HepG2 (cell line): ENCODE results near the gene KIRREL2. TPM values are rescaled to one million over a fixed set of nuclear protein-coding genes. Genes with fewer than 3 reads are reported as not detected.
A peak's percentile ranks its signal among the peaks of the same experiment; 100 is the strongest.

Experiments
- CC2D1A ChIP-seq: sonication (generic); formaldehyde crosslinking; IDR thresholded peaks from 2 replicates; pipeline ENCODE4 v1.8.1; 2023; ENCODE audit warnings: mild to moderate bottlenecking, missing genetic modification reagents
- CEBPG ChIP-seq: IDR thresholded peaks from 2 replicates; pipeline ENCODE4 v1.6.1; 2016
- GABPA ChIP-seq, 2 experiments: IDR thresholded peaks; 2 replicates each; pipeline ENCODE4 v1.6.1; 2011 to 2016; ENCODE audit warnings: low read depth in 2 of 2, low read length in 1 of 2, missing biosample characterization in 1 of 2, missing genetic modification characterization in 1 of 2
- HNF4A ChIP-seq: sonication (generic); formaldehyde crosslinking; IDR thresholded peaks from 2 replicates; pipeline ENCODE4 v1.4.0; 2020; ENCODE audit warnings: missing genetic modification reagents
- KDM2A ChIP-seq: sonication (generic); formaldehyde crosslinking; IDR thresholded peaks from 2 replicates; pipeline ENCODE4 v1.4.0; 2020; ENCODE audit warnings: low read depth, missing genetic modification reagents, borderline replicate concordance
- MLLT10 ChIP-seq: sonication (generic); formaldehyde crosslinking; IDR thresholded peaks from 2 replicates; pipeline ENCODE4 v1.4.0; 2020; ENCODE audit warnings: missing genetic modification reagents
- NKX3-1 ChIP-seq: sonication (generic); formaldehyde crosslinking; IDR thresholded peaks from 2 replicates; pipeline ENCODE4 v1.5.0; 2020; ENCODE audit warnings: missing genetic modification reagents
- PHF20 ChIP-seq: sonication (generic); formaldehyde crosslinking; IDR thresholded peaks from 2 replicates; pipeline ENCODE4 v1.5.0; 2020; ENCODE audit warnings: mild to moderate bottlenecking, missing genetic modification reagents
- PHF21A ChIP-seq: sonication (generic); formaldehyde crosslinking; IDR thresholded peaks from 2 replicates; pipeline ENCODE4 v1.5.0; 2020; ENCODE audit warnings: mild to moderate bottlenecking, missing genetic modification reagents
- SOX13 ChIP-seq, 3 experiments: fragments of 450-650 bp in 1 of 3; sonication (generic) in 1 of 3; formaldehyde crosslinking in 1 of 3; IDR thresholded peaks in 2 of 3; conservative IDR thresholded peaks in 1 of 3; 2 replicates each; pipeline versions ENCODE4 v1.5.0 to v1.6.1; 2016 to 2020; ENCODE audit warnings: antibody characterized with exemption in 1 of 3, mild to moderate bottlenecking in 1 of 3, missing compliant biosample characterization in 1 of 3, missing genetic modification reagents in 1 of 3, moderate library complexity in 1 of 3
- SP1 ChIP-seq, 2 experiments: fragments of 450-650 bp in 1 of 2; sonication (generic) in 1 of 2; formaldehyde crosslinking in 1 of 2; IDR thresholded peaks; 2 replicates each; pipeline versions ENCODE4 v1.4.0 to v1.6.1; 2016 to 2020; ENCODE audit warnings: missing genetic modification reagents in 1 of 2
- TAF15 ChIP-seq: fragments of 200-400 bp; formaldehyde crosslinking; IDR thresholded peaks from one replicate; pipeline ENCODE4 v1.6.1; 2018; ENCODE audit warnings: mild to moderate bottlenecking, low read depth, low read length; ENCODE audit not compliant: poor library complexity, severe bottlenecking
- THYN1 ChIP-seq: sonication (generic); formaldehyde crosslinking; IDR thresholded peaks from 2 replicates; pipeline ENCODE4 v1.8.1; 2023; ENCODE audit warnings: low read depth, mild to moderate bottlenecking, moderate library complexity, missing genetic modification reagents, borderline replicate concordance
- ZFY ChIP-seq: sonication (generic); formaldehyde crosslinking; IDR thresholded peaks from 2 replicates; pipeline ENCODE4 v1.4.0; 2020; ENCODE audit warnings: missing genetic modification reagents
- ZNF121 ChIP-seq: sonication (generic); formaldehyde crosslinking; IDR thresholded peaks from 2 replicates; pipeline ENCODE4 v1.5.0; 2020; ENCODE audit warnings: mild to moderate bottlenecking, missing genetic modification reagents
- ZNF124 ChIP-seq: sonication (generic); formaldehyde crosslinking; IDR thresholded peaks from 2 replicates; pipeline ENCODE4 v1.4.0; 2020; ENCODE audit warnings: missing genetic modification reagents
- ZNF160 ChIP-seq: sonication (generic); formaldehyde crosslinking; IDR thresholded peaks from 2 replicates; pipeline ENCODE4 v1.8.0; 2022; ENCODE audit warnings: mild to moderate bottlenecking, inconsistent platforms, missing genetic modification reagents
- ZNF234 ChIP-seq: sonication (generic); formaldehyde crosslinking; conservative IDR thresholded peaks from 2 replicates; pipeline ENCODE4 v1.5.1; 2020; ENCODE audit warnings: mild to moderate bottlenecking, missing genetic modification reagents
- ZNF256 ChIP-seq: sonication (generic); formaldehyde crosslinking; conservative IDR thresholded peaks from 2 replicates; pipeline ENCODE4 v1.4.0; 2020; ENCODE audit warnings: missing genetic modification reagents
- ZNF572 ChIP-seq: sonication (generic); formaldehyde crosslinking; IDR thresholded peaks from 2 replicates; pipeline ENCODE4 v1.5.1; 2020; ENCODE audit warnings: mild to moderate bottlenecking, missing genetic modification reagents
- ZNF720 ChIP-seq: sonication (generic); formaldehyde crosslinking; IDR thresholded peaks from 2 replicates; pipeline ENCODE4 v1.4.0; 2020; ENCODE audit warnings: missing genetic modification reagents
- ZNF737 ChIP-seq: sonication (generic); formaldehyde crosslinking; IDR thresholded peaks from 2 replicates; pipeline ENCODE4 v1.5.0; 2020; ENCODE audit warnings: missing genetic modification reagents, mild to moderate bottlenecking, borderline replicate concordance
- ZSCAN9 ChIP-seq: IDR thresholded peaks from 2 replicates; pipeline ENCODE4 v1.6.1; 2016; ENCODE audit warnings: borderline replicate concordance
- polyA plus RNA-seq, 8 experiments: library from polyadenylated mRNA; depleted of rRNA in 3 of 8; stranded (reverse) in 7 of 8; unstranded in 1 of 8; fragments of >200 nt; fragmentation: Illumina TruSeq in 4 of 8; extraction: Trizol in 4 of 8; gene quantifications; 2 replicates each; pipeline versions ENCODE4 v1.2.1 to v1.2.3, GENCODE V29; 2011 to 2016; ENCODE audit warnings: low read depth in 4 of 8, missing spikeins in 1 of 8, mixed read lengths in 1 of 8; ENCODE audit not compliant: insufficient read depth in 1 of 8
- total RNA-seq, 5 experiments: library from RNA; depleted of rRNA; stranded (reverse); fragments of >200 nt; fragmentation: Illumina TruSeq; extraction: Trizol; gene quantifications; 2 replicates each; pipeline ENCODE4 v1.2.3, GENCODE V29; 2016; ENCODE audit warnings: low read depth in 1 of 5
- TF ChIP-seq, protein P1 (sequence below): sonication (generic); formaldehyde crosslinking; IDR thresholded peaks from 2 replicates; pipeline ENCODE4 v1.4.0; 2020; ENCODE audit warnings: missing genetic modification reagents

The KIRREL2 gene
- total and polyA plus RNA-seq, 2 of the 13 experiments (the other 11 are each of a cell fraction or from before 2014, with no cell fraction given), result 0.18 to 2.4 TPM

DNA sequence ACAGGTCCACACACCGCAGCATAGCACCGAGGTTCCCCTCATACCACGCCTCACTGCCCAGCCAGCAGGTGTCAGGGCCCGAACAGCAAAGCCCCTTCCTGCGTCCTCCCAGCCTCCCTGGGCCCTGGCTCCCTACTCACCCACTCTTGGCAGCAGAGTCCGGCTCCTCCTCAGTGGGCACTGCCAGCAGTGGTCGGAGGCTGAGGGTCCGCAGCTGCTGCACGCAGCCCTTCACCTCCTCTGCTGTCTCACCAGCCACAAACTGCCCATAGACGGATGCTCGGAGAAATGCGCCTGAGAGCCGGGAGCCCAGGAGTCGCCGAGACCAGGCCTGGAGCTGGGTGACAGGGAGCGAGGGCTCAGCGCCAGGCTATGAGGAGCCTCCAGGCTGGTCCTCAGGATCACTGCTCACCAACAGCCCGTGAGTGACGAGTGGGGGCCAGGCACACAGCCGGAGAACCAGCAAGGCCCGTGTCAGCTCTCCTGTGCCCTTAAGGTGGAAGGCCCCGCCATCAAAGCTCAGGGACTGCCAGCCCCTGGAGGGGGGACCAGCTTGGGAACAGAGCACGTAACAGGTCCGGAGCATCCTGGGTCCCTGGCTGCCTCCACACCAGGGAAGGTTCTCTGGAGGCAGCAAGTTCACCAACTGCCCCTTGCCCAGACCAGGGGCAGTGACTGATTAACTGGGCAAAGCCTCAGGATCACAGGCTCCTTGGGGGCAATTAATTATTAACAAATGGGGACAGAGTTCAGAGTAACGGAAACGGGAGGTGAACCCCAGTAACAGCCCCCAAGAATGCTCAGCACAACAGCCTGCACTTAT lies 44.3 kb upstream of the KIRREL2 start, which contains the start of gene PRODH2 (continued):
- TF ChIP-seq KDM2A (CRISPR knock-in tag) (no peak; the same call in 1 of the 2 replicates), ZSCAN9 (CRISPR knock-in tag) (peak; percentile 45; the same call in 1 of the 2 replicates), SP1 (IDR thresholded peaks at IDR 0.05) (no peak), SP1 (CRISPR knock-in tag; IDR thresholded peaks at IDR 0.05) (no peak), ZNF234 (no peak), ZNF737 (no peak; the same call in 1 of the 2 replicates), SOX13 (IDR thresholded peaks at IDR 0.05) (no peak), SOX13 (CRISPR knock-in tag; conservative IDR thresholded peaks at IDR 0.05 in 1 of 2, IDR thresholded peaks at IDR 0.05 in 1 of 2) (peak in 1 of 2 experiments; percentile 49; a peak in 1 of 4 replicates), PHF21A (peak; percentile 86), CC2D1A (CRISPR knock-in tag) (no peak), ZNF256 (CRISPR knock-in tag) (no peak), ZNF572 (CRISPR knock-in tag) (no peak), HNF4A (peak; percentile 91), ZFY (CRISPR knock-in tag) (peak; percentile 20; the same call in 1 of the 2 replicates), ZNF720 (CRISPR knock-in tag) (no peak), ZNF124 (no peak), NKX3-1 (CRISPR knock-in tag) (0 out of 2 replicates have a peak, but pooled peaks have one; percentile 49), THYN1 (no peak), ZNF121 (CRISPR knock-in tag) (no peak), TAF15 (peak; percentile 1), ZNF160 (CRISPR knock-in tag) (no peak), CEBPG (CRISPR knock-in tag) (peak; percentile 73; the same call in 1 of the 2 replicates), GABPA (IDR thresholded peaks at IDR 0.05; ENCODE audit: low read depth, low read length) (no peak), GABPA (CRISPR knock-in tag; IDR thresholded peaks at IDR 0.05; ENCODE audit: low read depth) (peak; percentile 64), MLLT10 (CRISPR knock-in tag) (no peak), PHF20 (CRISPR knock-in tag) (peak; percentile 50; the same call in 1 of the 2 replicates)
- TF ChIP-seq, protein P1, sequence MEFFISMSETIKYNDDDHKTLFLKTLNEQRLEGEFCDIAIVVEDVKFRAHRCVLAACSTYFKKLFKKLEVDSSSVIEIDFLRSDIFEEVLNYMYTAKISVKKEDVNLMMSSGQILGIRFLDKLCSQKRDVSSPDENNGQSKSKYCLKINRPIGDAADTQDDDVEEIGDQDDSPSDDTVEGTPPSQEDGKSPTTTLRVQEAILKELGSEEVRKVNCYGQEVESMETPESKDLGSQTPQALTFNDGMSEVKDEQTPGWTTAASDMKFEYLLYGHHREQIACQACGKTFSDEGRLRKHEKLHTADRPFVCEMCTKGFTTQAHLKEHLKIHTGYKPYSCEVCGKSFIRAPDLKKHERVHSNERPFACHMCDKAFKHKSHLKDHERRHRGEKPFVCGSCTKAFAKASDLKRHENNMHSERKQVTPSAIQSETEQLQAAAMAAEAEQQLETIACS (CRISPR knock-in tag), result no peak
